Astrocyte (in vitro differentiated cells and primary cell): ENCODE measurements around the gene VEGFA.

Source experiments
- EZH2 ChIP-seq: IDR thresholded peaks from 2 replicates; pipeline ENCODE4 v1.6.1; 2012; ENCODE audit warnings: mild to moderate bottlenecking, low read length, inconsistent platforms; ENCODE audit not compliant: insufficient read depth
- TF ChIP-seq, protein P1 (sequence below): IDR thresholded peaks from 2 replicates; pipeline ENCODE4 v1.5.1; 2011; ENCODE audit warnings: low read depth, mild to moderate bottlenecking, inconsistent platforms, low read length, moderate library complexity; ENCODE audit not compliant: insufficient read depth

- TF ChIP-seq, protein P1, sequence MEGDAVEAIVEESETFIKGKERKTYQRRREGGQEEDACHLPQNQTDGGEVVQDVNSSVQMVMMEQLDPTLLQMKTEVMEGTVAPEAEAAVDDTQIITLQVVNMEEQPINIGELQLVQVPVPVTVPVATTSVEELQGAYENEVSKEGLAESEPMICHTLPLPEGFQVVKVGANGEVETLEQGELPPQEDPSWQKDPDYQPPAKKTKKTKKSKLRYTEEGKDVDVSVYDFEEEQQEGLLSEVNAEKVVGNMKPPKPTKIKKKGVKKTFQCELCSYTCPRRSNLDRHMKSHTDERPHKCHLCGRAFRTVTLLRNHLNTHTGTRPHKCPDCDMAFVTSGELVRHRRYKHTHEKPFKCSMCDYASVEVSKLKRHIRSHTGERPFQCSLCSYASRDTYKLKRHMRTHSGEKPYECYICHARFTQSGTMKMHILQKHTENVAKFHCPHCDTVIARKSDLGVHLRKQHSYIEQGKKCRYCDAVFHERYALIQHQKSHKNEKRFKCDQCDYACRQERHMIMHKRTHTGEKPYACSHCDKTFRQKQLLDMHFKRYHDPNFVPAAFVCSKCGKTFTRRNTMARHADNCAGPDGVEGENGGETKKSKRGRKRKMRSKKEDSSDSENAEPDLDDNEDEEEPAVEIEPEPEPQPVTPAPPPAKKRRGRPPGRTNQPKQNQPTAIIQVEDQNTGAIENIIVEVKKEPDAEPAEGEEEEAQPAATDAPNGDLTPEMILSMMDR: no peak
- no peak for TF ChIP-seq EZH2
These were observed 61.2 kb downstream of the VEGFA start for GRCh38 chr6:43831191-43831590.
